Femur (tissue), 1 donor: ENCODE measurements around the gene NCKAP5.

Source experiments
- DNase-seq: peaks from one replicate; pipeline ENCODE4 v3.0.0-alpha.2; 2017

The NCKAP5 gene

GRCh38 chr2:133062931-133063665, 505.2 kb downstream of the NCKAP5 start:
- DNase-seq, result no peak

DNA sequence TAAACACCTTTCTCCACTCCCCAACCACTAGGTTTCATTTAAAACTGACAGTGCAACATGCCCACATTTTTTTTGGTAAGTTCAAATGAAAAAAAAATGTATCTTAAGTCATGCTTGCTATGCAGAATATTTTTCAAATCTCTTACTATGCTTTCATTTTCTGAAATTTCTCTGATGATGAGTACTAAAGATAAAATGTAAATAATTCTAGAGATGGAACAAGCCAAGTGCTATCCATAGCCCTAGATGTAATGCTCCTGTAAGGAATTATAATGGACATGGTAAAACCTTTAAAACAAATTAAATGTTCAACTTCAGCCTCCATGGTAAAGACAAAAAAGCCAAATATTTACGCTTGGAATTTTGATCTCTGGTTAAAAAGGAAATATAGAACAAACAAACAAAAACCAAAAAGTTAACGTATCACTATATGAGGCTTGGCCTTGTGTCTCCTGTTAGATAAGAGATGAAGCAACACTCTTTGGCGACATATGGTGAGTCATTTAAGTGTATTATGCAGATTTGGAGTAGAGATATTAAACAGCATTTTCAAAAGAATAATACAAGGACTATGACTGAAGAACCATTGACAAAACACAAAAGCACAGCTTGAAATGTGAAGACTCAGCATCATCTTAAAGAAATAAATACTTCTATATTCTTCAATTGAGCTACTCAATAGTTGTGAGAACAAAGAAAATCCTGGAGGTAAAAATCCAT, 506.2 kb downstream of the NCKAP5 start:
- DNase-seq, result no peak

- DNase-seq, result no peak
These were observed 514.0 kb downstream of the NCKAP5 start for GRCh38 chr2:133054297-133054696.

GRCh38 chr2:133053541-133053940, 514.7 kb downstream of the NCKAP5 start:
- no peak for DNase-seq

DNA sequence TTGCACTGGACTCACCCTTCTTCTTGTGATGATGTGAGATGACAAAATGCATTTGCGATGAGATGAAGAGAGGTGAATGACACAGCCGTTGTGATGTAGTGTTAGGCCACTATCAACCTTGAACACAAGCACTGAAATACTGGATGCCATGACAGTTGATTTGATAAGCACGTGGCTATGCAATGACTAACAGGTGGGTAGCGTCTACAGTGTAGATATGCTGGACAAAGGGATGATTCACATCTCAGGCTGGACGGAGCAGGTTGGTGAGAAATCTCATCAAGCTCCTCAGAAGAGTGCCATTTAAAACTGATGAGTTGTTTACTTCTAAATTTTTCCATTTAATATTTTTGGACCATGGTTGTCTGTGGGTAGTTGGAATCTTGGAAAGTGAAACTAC, 522.5 kb downstream of the NCKAP5 start:
- no peak for DNase-seq

- no peak for DNase-seq
These were observed 523.7 kb downstream of the NCKAP5 start for GRCh38 chr2:133044556-133044955.

GRCh38 chr2:133040170-133040569, 528.1 kb downstream of the NCKAP5 start:
- DNase-seq, result no peak

DNA sequence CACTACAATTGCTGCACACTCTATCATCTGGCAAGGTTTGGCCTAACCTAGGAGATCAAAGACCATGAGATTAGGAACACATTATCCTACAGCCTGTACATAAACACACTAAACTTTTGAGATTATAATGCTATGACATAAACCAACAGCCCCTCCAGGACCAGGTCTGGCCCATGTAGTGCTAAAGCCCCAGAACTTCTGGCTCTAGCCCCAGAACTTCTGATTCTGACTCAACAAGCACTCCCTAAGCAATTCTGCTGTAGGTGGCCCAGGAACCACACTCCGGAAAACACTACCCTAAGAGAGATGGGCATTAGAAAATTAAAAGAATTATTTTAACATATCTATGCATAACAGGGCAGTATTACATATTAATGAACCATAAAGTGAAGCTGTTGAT, 528.7 kb downstream of the NCKAP5 start:
- no peak for DNase-seq

DNA sequence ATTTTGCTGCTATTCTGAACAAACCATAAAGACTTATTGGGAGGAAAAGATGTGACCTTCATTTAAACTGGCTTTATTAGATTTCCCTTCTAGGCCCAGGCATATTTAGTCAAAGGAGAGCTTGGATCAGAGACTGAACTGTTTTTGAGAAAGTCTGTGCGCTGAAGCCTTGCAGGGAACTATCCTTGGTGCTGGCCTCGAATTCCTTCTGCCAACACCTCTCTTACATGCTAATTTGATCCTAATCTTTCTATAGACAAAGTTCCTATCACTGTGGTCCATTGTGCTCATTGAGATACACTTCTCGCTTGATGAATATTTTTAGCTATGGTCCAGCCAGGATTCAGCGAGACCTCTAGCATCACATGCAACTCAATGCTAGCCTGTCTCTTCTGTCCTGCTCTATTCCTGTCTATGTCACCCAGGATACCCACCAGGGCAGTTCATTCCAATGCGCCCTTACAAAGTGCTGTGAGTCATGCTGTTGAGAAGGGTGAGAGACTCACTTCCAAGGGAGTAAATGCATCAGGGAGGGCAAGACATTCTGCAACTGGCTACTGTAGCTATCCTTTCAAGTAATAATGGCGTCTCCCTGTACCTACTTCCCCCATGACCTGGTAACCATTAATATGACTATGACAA, 541.6 kb downstream of the NCKAP5 start:
- no peak for DNase-seq

- no peak for DNase-seq
These were observed 543.3 kb downstream of the NCKAP5 start for GRCh38 chr2:133025004-133025403.

- no peak for DNase-seq
These were observed 555.2 kb downstream of the NCKAP5 start for GRCh38 chr2:133012847-133013734.

DNA sequence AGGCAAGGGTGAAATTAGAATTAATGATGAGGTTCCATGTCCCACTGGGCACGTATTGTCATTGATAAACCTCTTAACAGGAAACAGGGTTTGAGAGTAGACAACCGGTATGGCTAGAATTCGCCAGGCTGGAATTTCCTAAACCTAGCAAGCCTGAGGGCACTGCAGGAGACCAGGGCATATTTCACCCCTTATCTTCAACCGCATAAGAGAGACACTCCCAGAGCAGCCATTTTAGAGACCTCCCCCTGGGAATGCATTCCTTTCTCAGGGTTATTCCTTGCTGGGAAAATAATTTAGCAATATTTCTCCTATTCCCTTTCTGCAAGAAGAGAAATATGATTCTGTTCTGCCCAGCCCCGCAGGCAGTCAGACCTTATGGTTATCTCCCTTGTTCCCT, 563.6 kb downstream of the NCKAP5 start:
- DNase-seq, result no peak

GRCh38 chr2:132999421-132999820, 568.8 kb downstream of the NCKAP5 start:
- no peak for DNase-seq

DNA sequence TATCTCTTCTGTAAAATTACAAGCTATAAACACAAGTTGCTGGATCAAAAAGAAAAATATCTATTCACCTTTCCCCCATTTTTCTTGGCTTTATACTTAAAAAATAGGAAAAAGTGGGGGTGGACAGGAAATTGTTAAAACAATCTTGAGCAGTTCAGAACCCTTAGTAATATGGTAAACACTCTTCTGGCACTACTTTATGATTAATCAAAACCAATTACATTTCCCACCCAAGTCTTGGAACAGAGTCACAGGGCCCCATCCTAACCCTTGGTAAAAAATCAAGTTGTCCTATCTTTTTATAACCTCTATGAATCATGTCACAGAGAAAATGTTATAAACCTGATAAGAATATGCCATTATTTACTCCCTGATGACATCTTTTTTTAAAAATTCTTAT, 570.0 kb downstream of the NCKAP5 start:
- DNase-seq, result no peak

DNA sequence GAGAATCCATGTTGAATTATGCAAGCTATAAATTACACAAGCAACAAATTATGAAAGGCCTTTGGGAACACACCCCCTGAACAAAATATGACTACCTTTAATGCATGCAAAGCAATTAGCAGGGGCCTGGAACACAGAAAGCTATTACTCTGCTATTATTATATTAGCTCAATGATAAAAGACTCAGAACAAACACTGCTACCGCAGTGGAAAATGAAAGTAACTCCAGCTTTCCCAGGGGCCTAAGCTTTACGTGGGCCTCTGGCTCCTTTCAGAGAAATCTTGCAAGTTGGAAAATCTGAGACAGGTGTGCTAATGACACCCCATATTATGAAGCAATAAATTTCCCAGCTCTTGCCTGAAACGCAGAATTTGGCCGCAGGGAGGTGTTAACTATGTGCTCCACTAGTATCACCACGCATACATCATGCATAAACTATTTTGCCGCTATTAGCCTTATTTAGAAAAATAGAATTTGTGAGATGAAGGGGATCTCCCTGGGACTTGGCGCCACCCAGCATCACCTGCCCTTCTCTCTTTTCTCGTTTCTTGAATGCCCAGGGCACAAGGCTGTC, 576.7 kb downstream of the NCKAP5 start:
- no peak for DNase-seq

- no peak for DNase-seq
These were observed 583.5 kb downstream of the NCKAP5 start for GRCh38 chr2:132984731-132985130.

DNA sequence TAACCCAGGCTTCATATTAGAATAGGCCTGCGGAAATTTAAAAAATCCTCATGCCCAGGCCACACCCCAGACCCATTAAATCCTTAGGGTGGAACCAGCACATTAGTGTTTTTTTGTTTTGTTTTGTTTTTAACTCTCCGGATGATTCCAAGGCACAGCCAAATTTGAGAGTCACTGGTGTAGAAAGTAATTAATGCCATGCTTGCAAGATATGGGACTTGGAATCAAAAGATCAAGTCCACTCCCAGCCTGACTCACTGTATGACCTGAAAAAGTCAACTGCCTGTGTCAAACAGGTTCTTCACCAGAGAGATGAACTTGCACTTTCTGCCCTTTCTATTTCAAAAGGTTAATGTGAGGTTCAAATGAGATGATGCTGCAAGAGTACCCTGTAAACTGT, 588.0 kb downstream of the NCKAP5 start:
- no peak for DNase-seq

GRCh38 chr2:132979339-132980093, 588.7 kb downstream of the NCKAP5 start:
- no peak for DNase-seq

DNA sequence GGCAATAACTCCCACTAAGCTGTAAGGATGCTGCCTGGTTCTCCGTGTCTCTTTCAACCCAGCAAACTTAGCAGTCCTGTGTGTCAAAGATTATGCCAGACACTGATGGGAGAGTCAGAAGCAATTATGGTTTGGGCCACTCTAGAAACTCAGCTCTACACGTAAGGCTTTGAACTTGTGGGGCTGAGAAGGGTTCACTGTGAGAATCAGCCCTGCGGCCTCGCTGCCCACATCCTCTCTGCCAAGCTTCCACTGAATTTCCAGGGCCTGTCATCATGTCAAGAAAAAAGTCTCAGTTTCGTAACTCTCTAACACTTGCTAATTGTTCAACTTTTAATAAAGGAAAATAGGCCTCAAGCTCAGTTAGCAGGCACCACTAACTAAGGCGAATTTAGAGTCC, 589.4 kb downstream of the NCKAP5 start:
- DNase-seq, result no peak

GRCh38 chr2:132977812-132978529, 590.3 kb downstream of the NCKAP5 start:
- no peak for DNase-seq
